GM19463 (cell line): ENCODE data around the gene TMCO4.
"Not testable (repeated sequence)": the region's sequence is repeated elsewhere in the genome, so short reads cannot be mapped to it uniquely, and the experiment has no call there.

Source experiments
- ATAC-seq: cut with Tn5 transposase; IDR thresholded peaks from one replicate; pipeline ENCODE4 v1.9.1; 2021; ENCODE audit warnings: mild to moderate bottlenecking, moderate library complexity; ENCODE audit not compliant: unreplicated experiment

TMCO4 gene

DNA sequence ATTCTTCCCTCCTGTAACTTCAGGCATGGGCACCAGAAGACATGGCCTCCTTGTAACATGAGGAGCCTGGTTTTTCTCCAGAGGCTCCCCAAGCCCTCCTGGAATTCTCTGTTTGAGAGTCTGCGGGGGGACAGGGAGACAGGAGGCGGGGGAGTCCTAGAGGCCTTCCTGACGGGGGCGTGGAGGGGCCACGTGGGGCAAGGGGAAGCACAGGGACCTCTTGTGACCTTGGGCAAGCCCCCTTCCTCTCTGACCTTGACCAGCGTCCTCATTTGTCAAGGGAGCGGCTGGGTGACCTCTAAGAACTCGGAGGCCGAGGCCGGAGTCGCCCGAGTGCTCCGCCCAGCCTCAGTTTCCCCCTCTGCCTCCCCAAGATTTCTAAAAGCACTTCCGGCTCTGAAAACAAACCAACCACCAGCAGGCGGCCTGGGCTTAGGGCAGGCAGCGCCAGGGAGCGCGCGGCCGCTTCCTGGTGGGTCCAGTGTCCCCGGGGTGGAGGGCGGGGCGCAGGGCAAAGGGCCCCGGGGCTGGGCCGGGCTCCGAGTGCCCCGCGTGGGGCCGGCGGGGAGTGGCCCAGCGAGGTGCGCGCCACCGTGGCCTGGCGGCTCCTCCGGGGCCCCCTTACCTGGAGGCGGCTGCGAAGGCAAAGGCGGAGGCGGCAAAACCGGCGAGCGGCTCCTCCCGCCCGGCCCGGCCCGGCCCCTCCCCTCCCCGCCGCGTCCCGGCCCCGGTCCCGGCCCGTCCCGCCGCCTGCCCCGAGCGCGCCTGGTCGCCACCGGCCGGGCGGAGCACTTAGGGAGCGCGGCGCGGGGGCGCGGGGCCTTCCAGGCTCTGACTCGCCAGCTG is at the start of gene TMCO4:
TSS of gene TMCO4 (minus strand) at position 687 of the 846 bp plus-strand sequence. CDS start 19,158 bp downstream, outside the sequence.
- peak; percentile 59 for ATAC-seq

DNA sequence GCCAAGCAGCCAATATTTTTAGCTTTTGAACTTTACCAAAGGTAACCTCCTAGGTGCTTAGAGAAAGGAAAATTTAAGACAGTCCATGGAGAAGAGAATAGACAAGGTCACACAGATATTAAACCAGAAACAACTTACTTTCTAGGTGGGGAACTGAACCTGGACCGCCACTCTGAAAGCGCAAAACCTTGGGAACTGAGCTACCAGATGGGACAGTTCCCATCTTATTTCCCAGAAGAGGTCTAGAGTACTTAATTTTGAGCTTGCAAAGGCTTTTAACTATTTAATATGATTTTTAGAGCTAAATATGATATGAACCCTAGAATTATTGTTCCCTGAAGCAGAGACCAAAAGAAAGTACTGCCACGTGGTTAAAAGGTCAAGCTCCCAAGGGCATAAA is 49.6 kb upstream of the TMCO4 start:
- ATAC-seq: not testable (repeated sequence)

DNA sequence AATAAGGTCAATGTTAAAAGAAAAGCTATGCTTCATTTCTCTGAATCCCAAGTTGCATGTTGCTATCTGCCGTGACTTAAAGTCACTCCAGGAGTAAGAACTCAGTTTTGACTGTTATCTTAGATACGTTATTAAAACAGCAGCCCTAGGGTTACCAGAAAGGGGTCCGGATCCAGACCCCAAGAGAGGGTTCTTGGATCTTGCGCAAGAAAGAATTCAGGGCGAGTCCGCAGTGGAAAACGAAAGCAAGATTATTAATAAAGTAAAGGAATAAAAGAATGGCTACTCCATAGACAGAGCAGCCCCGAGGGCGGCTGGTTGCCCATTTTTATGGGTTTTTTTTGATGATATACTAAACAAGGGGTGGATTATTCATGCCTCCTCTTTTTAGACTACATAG is 47.6 kb upstream of the TMCO4 start:
- ATAC-seq: not testable (repeated sequence)

DNA sequence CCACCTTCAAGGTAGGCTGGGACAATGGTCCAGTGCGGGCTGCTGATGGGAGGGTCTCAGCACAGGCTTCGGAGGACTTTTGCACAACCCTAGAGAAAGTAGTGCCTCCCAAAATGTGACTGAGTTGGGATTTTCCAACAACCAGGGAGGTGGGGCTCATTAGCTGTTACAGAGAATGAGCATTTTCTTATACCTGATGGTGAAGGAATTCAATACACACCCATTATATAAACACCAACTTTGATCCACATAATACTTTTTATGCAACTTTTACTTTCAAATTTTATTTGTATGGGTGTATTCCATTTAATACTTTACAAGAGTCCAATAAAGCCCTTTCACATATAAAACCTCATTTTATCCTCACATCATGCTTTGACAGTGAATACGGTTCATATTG is 46.6 kb upstream of the TMCO4 start:
- no peak for ATAC-seq

DNA sequence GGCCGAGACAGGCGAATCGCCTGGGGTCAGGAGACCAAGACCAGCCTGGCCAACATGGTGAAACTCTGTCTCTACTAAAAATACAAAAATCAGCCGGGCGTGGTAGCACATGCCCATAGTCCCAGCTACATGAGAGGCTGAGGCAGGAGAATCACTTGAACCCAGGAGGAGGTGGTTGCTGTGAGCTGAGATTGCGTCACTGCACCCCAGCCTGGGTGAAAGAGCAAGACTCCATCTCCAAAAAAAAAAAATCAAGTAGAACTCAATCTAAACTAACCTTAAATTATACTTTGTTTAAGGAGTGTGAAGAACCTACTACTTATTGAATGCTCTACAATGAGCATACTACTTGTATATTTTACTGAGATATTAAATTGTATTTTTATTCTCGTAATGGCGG is 45.8 kb upstream of the TMCO4 start:
- no peak for ATAC-seq

DNA sequence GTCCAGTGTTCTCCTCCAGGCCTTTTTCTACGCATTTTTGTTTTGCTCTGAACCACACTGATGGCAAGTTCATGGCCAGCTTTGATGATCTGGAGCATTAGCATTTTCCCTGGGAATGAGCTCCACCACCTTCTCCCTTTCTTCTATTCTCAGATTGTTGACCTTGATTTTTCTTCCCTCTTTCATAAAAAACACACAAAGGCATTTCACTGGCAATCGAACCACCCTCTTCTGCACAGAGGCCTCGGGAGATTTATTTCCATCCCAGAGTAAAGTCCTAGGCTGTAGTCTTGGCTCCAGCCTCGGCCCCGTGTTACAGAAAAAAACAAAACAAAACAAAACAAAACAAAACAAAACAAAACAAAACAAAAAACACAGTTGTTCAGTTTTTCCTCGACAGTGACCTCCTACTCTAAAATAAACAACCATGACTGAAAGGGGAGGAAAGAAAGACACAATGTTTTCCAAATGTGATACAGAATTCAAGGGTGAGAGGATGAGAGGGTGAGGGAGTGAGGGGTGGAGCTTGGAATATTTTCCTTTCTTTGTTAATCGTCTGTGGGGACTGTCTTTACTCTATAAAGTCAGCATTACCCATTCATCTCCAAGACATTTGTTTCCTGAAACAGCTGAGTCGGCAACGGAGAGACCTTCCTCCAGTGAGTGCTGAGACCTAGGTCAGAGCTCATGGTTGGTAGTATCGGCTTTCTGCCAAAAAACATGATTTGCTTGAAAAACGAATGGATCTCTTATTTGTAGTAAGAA is 45.2 kb upstream of the TMCO4 start:
- ATAC-seq: no peak

DNA sequence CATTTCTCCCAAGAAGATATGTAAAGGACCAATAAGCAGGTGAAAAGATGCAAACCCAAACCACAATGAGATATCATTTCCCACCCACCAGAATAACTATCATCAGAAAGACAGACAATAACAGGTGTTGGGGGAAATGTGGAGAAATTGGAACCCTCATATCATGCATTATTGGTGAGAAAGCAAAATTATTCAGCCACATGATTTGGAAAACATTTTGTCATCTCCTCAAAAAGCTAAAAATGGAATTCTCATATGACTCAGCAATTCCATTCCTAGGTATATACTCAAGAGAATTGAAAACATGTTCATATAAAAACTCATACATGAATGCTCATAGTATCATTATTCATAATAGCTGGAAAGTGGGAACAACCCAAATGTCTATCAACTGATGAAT is 40.5 kb upstream of the TMCO4 start:
- no peak for ATAC-seq

DNA sequence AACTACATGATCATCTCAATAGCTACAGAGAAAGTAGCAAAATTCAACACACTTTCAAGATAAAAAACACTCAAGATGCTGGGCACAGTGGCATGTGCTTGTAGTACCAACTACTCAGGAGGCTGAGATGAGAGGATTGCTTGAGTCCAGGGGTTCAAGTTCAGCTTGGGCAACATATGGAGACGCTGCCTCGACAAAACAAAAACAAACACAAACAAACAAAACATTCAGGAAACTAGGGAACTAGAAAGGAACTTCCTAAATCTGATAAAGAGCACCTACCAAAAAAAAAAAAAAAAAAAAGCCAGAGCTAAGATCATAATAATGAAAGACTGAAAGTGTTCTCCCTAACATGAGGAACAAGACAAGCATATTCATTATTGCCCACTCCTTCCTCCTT is 38.1 kb upstream of the TMCO4 start:
- ATAC-seq: no peak

DNA sequence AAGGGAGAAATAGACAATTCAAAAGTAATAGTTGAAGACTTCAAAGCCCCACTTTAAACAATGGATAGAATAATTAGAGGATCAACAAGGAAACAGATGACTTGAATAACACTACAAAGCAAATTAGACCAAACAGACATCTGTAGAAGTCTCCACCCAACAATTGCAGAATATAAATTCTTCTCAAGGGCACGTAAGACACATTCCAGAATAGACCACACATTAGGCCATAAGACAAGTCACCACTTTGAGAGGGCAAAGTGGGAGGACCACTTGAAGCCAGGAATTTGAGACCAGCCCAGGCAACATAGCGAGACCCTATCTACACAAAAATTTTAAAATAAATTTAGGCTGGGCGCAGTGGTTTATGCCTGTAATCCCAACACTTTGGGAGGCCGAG is 35.9 kb upstream of the TMCO4 start:
- ATAC-seq: no peak

DNA sequence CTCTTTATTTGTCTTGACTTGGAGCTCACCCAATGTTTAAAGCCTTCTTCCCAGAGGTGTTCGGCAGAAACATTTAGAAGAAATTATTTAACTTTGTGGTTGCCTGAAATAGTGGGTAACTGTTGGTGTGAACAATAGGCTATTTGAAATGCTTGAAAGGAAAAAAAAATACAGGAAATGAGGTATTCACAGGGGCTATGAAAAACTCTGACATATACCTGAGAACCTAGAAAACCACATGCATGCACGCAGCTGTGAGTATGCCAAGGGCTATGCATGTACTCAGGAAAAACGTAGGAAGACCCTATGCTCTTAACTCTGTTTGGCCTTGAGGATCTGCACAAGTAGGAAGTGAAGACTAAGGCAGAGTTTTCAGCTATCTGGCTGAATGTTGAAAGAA is 31.7 kb upstream of the TMCO4 start:
- no peak for ATAC-seq

DNA sequence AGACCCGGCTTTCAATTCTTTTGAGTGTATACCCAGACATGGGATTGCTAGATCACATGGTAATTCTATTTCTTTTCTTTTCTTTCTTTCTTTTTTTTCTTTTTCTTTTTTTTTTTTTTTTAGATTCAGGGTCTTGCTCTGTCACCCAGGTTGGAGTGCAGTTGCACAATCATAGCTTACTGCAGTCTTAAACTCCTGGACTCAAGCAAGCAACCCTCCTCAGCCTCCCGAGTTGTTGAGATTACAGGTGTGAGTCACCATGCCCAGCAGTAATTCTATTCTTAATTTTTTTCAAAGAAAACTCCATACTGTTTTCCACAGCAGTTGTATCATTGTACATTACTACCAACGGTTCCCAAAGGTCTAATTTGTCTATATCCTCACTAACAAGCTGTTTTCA is 28.8 kb upstream of the TMCO4 start:
- no peak for ATAC-seq

DNA sequence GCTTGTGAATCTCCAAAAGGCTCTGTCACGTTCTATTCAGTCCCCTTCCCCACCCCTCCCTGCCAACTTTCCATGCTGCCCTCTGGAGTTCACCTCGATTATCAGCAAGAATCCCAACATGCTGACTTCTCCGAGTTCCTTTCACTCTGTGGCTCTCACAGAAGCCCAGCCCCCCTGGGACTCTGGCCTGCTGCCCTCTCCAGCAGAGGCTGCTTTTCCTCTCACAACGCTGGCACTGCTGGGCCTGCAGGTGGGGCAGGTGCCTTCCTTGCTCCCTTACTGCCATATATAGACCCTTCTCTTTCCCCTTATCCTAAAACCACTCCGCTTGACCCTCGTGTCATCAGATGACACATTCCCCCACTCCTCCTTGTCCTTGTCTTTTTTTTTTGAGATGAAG is 25.6 kb upstream of the TMCO4 start:
- no peak for ATAC-seq

DNA sequence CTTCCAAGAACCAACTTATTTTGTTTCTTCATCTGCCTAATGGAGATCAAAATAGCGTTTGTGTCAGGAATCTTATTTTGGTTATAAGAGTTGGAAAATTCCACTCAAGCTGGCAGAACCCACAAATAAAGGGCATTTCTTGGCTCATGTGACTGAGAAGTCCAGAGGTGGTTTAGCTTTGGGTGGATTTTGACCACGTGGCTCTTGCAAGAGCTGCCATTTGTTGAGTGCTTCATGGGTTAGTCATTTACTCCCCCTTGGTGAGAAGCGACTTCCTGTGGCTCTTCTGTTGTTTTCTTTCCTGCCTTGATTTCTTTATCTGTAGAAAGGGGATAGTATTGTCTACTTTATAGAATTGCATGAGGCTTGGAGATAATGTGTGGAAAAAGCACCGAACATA is 24.8 kb upstream of the TMCO4 start:
- no peak for ATAC-seq

DNA sequence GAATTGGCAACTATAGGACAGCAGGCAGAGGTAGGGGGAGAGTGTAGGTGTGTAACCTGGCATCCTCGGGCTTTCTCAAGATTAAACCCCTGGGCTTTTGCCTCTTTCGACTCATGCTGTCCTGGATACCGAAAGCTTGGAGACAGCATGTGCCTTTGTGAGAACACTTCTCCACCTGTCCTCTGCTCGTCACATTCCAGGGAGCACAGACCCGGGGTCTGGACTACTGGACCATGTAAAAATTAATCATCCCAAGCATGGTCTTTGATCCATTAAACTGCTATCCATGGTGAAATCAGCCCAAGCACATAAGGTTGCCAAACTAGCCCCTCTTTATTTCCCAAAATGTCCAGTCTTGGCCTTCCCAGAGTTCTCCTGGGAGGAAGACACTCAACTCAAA is 24.3 kb upstream of the TMCO4 start:
- ATAC-seq: no peak

DNA sequence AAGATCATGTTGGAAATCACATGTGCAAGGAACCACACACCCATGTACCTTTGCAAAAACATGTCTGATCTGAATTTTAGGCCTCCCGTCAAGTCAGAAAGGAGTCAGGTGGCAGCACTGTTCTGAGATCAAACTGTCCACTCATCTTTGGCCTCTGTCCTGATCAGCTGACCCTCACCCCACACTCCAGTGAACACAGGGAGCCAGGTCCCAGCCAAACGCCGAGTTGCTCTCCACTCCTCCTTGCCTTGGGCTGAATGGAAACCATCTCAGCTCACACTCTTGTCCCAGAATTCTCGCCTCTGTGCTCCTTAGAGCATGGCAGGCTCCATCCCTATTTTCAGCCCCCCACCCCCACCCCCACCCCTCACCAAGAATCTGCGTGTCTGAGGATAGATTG is 20.0 kb upstream of the TMCO4 start:
- ATAC-seq: no peak

DNA sequence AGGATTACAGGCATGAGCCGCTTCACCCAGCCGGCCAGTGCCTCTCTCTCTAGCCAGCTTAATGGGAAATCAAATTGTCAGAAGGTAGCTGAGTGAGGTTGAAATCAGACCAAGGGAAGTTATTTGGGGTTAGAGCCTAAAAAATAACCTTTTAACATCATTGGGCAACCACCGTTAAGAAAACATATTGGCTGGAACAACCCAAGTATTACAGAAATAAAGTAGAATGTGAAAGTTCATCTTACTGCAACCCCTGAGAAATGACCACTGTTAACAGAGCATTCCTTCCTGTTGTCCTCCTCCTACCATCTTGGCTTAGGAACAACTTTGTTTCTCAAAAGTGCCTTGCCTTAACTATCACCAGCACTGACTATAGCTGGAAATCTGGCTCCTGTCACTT is 18.6 kb upstream of the TMCO4 start:
- ATAC-seq: no peak

DNA sequence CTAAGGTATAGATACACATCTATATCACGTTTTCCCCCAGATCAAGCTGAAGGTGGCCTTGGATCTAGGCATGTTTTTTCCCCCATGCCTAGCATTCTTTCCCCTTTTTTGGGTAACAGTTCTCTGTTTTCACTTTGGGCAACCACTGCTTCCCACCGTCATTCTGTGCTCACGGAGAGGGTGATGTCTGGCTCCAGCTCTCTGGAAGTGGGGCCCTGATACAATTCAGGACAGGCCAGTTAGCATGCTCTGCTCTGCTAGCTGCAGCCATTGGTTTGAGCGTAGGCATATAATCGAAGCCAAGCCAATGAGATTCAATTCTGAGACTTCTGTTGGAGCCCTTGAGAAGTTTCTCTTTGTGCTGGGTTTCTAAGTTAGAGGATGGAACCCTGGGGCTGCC is 17.4 kb upstream of the TMCO4 start:
- ATAC-seq: no peak

DNA sequence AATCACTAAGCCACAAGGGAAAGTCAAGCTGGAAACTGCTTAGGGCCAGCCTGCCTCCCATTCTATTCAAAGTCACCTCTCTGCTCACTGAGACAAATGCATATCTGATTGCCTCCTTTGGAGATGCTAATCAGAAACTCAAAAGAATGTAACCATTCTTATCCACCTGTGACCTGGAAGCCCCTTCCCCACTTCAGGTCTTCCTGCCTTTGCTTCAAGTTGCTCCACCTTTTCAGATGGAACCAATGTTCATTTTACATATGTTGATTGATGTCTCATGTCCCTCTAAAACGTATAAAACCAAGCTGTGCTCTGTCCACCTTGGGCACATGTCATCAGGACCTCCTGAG is 17.0 kb upstream of the TMCO4 start:
- not testable (repeated sequence) for ATAC-seq

DNA sequence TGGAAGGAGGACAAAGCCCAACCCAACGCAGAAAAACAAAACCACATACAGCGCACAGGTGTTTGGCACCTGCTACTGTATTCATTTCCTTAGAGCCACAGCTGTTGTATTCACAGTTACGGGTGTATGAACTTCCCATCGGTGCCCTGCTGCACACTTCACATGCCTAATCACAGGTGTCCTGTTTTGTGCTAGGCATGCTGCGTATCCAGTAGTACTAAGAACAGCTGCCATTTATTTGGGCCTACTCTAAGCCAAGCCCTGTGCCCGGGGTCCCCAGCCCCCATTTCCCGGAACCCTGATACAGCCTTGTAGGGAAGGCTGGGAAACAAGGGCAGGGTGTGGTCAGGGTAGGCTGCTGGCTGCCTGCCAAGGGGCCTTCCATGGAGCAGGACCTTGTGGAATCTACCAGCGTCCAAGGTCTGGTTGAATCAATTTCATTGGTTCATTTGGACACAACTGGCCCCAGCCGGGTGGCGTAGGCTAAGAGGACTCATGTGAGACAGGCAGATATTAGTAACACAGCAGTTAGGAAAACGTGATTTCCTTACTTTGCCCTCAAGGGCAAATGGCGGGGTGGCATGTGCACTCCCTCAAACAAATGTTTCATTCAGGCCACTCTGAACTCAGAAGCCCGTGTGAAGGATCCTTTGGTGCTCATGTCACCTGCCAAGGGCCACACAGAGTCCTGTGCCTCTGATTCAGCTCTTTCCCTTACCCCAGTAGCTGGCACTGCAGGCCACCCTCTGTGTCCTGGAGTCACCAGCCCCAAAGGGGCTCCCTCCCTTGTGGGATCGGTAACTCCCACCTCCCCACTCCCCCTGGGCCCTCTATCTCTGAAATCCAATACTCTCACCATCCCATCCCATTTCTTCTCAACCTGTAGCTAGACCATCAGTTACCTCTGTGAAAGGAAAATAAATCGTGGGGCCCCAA is 16.4 kb upstream of the TMCO4 start:
- no peak for ATAC-seq

DNA sequence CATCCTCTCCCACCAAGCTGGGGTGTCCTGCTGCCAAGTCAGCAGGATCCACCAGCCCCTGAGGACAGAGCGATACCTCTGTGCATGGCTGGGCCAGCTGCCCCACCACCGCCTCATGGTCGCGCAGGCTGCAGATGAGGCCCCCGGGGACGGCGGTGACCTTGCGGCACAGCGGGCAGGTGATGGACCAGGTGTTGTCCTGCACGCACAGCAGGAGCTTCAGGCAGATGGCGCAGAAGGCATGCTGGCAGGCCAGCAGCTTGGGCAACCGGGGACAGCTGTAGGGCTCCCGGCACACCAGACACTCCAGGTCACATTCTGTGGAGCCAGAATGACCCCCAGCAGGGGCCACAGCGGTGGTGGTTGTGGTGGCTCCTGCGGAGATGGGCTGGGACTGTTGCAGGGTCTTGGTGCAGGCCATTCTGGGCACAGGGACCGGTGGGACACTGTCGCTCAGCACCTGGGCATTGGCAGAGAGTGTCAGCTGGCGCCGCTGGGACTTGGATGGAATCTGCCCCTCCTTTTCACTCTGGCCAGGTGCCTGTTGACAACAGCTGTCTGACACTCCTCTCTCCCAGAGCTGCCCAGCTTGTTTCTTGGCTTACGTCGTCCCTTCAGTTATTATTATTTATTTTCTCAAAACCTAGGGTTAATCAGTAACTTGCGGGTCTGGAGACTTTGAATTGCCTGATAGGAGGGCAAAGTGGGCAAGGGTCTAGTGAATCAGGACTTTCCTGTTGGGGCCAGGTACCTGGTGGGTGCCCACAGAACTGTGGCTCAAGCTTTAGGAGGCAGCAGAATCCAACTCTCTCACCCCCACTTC is 15.2 kb upstream of the TMCO4 start, which contains the start of gene RNF186:
TSS of gene RNF186 (minus strand) at position 603 of the 823 bp plus-strand sequence. CDS start at position 421, 182 bp downstream.
- no peak for ATAC-seq
